GM19372 (cell line): Measurements from ENCODE around the gene LEMD1.
"Not testable (repeated sequence)": the region's sequence is repeated elsewhere in the genome, so short reads cannot be mapped to it uniquely, and the experiment has no call there.

Source experiments
- ATAC-seq: cut with Tn5 transposase; IDR thresholded peaks from one replicate; pipeline ENCODE4 v1.9.1; 2021; ENCODE audit warnings: mild to moderate bottlenecking, low read depth, moderate library complexity; ENCODE audit not compliant: unreplicated experiment

The LEMD1 gene

GRCh38 chr1:205382990-205383389 is 38.9 kb downstream of the LEMD1 start:
- not testable (repeated sequence) for ATAC-seq

- ATAC-seq: no peak
These were observed 39.3 kb downstream of the LEMD1 start for GRCh38 chr1:205382561-205382960.

GRCh38 chr1:205381305-205381704 is 40.6 kb downstream of the LEMD1 start:
- no peak for ATAC-seq

- ATAC-seq: no peak
These were observed 41.0 kb downstream of the LEMD1 start for GRCh38 chr1:205380882-205381281.

- no peak for ATAC-seq
These were observed 42.8 kb downstream of the LEMD1 start for GRCh38 chr1:205379056-205379455.

GRCh38 chr1:205377355-205377754 is 44.5 kb downstream of the LEMD1 start:
- no peak for ATAC-seq

- ATAC-seq: no peak
These were observed 45.1 kb downstream of the LEMD1 start for GRCh38 chr1:205376739-205377138.

GRCh38 chr1:205375835-205376545 is 45.9 kb downstream of the LEMD1 start:
- no peak for ATAC-seq

- no peak for ATAC-seq
These were observed 47.4 kb downstream of the LEMD1 start for GRCh38 chr1:205374210-205375078.

- ATAC-seq: no peak
These were observed 48.1 kb downstream of the LEMD1 start for GRCh38 chr1:205373798-205374175.

GRCh38 chr1:205373022-205373797 is 48.6 kb downstream of the LEMD1 start:
- ATAC-seq: no peak

- ATAC-seq: no peak
These were observed 49.8 kb downstream of the LEMD1 start for GRCh38 chr1:205371871-205372660.

GRCh38 chr1:205370780-205371179 is 51.1 kb downstream of the LEMD1 start:
- no peak for ATAC-seq

GRCh38 chr1:205369701-205370123 is 52.1 kb downstream of the LEMD1 start:
- ATAC-seq: no peak

- ATAC-seq: no peak
These were observed 53.4 kb downstream of the LEMD1 start for GRCh38 chr1:205368478-205368877.

GRCh38 chr1:205365945-205366463 is 55.9 kb downstream of the LEMD1 start:
- no peak for ATAC-seq

- ATAC-seq: not testable (repeated sequence)
These were observed 56.8 kb downstream of the LEMD1 start for GRCh38 chr1:205365086-205365485.

GRCh38 chr1:205360891-205361290 is 61.0 kb downstream of the LEMD1 start:
- ATAC-seq: no peak

- ATAC-seq: no peak
These were observed 61.9 kb downstream of the LEMD1 start for GRCh38 chr1:205359771-205360565.
